BLaER1 treated with 17β-estradiol and CSF1 and Interleukin-3, amounts not matched to agents 10 nM and 100 nM (cell line): ENCODE data around the gene MCFD2.

ENCODE experiments used
- H3K27ac ChIP-seq, 11 experiments: shearing (Covaris generic); formaldehyde crosslinking; 2 replicates each; pipeline ENCODE4 v1.8.1; 2022
- H3K27me3 ChIP-seq, 11 experiments: shearing (Covaris generic); formaldehyde crosslinking; 2 replicates each; pipeline ENCODE4 v1.8.1; 2022
- H3K36me3 ChIP-seq, 11 experiments: shearing (Covaris generic); formaldehyde crosslinking; 2 replicates each; pipeline ENCODE4 v1.8.1; 2022
- H3K4me1 ChIP-seq, 10 experiments: shearing (Covaris generic); formaldehyde crosslinking; 2 replicates each; pipeline ENCODE4 v1.8.1; 2022
- H3K4me2 ChIP-seq, 11 experiments: shearing (Covaris generic); formaldehyde crosslinking; 2 replicates each; pipeline ENCODE4 v1.8.1; 2022
- H3K4me3 ChIP-seq, 10 experiments: shearing (Covaris generic); formaldehyde crosslinking; 2 replicates each; pipeline ENCODE4 v1.8.1; 2022
- H3K9ac ChIP-seq, 11 experiments: shearing (Covaris generic); formaldehyde crosslinking; 2 replicates each; pipeline ENCODE4 v1.8.1; 2022
- H3K9me3 ChIP-seq, 11 experiments: shearing (Covaris generic); formaldehyde crosslinking; replicated peaks in 1 of 11; 2 replicates each; pipeline ENCODE4 v1.8.1; 2022
- H4K20me1 ChIP-seq, 11 experiments: shearing (Covaris generic); formaldehyde crosslinking; 2 replicates each; pipeline ENCODE4 v1.8.1; 2022
- Cebpa-rat ChIP-seq, 11 experiments: shearing (Covaris generic); IDR thresholded peaks; 2 replicates each; pipeline ENCODE4 v1.8.1; 2022

Gene MCFD2

GRCh38 chr2:46865181-46865970, 50.2 kb downstream of the MCFD2 start:
- H3K27ac ChIP-seq: no peak overlapping the region
- no peak overlapping the region for H3K9ac ChIP-seq
- H3K4me3 ChIP-seq: no peak overlapping the region; a peak in 1 of 20 replicates
- H3K4me2 ChIP-seq: no peak overlapping the region
- H3K9me3 ChIP-seq: peaks cover 26 to 39% (median 30%) of the 10 kb centered on the region in 11 experiments
- H3K27me3 ChIP-seq: no peaks in the 10 kb centered on the region
- H3K4me1 ChIP-seq: peaks cover 3 to 12% (median 8%) of the 10 kb centered on the region in 10 experiments; a peak in 13 of 20 replicates
- no peaks in the 10 kb centered on the region for H4K20me1 ChIP-seq
- TF ChIP-seq Cebpa-rat (IDR thresholded peaks at IDR 0.05): no peak
- H3K36me3 ChIP-seq: no peaks in the 10 kb centered on the region; a peak in 3 of 22 replicates

DNA sequence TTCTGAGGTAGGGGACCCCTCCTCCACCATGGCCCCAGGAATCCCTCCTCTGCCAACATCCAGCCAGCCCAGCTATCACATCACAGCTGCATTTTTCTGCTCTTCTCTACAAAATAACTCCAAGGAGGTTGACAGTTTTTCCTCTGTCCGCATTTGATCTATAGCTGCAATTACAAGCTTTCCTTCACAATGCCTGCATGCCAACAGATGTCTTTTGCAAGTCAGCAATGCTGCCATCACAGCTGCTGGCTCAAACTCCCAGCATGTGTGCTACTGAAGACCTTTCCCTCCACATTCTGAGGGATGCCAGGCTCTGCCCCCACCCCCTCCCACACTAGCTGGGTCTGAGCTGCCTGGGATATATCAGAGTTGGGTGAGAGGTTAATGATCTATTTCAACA, 51.7 kb downstream of the MCFD2 start:
- no peak overlapping the region for H3K4me2 ChIP-seq
- no peaks in the 10 kb centered on the region; a peak in 1 of 22 replicates for H4K20me1 ChIP-seq
- no peak for TF ChIP-seq Cebpa-rat (IDR thresholded peaks at IDR 0.05)
- H3K9me3 ChIP-seq: peaks cover 26 to 39% (median 30%) of the 10 kb centered on the region in 11 experiments
- no peak overlapping the region for H3K27ac ChIP-seq
- H3K27me3 ChIP-seq: no peaks in the 10 kb centered on the region
- H3K36me3 ChIP-seq: no peaks in the 10 kb centered on the region; a peak in 3 of 22 replicates
- H3K9ac ChIP-seq: no peak overlapping the region
- no peak overlapping the region for H3K4me3 ChIP-seq
- peaks cover 3 to 12% (median 8%) of the 10 kb centered on the region in 10 experiments; a peak in 13 of 20 replicates for H3K4me1 ChIP-seq

- TF ChIP-seq Cebpa-rat (IDR thresholded peaks at IDR 0.05): no peak
- no peak overlapping the region for H3K27ac ChIP-seq
- H4K20me1 ChIP-seq: no peaks in the 10 kb centered on the region; a peak in 1 of 22 replicates
These were observed 53.1 kb downstream of the MCFD2 start for GRCh38 chr2:46862514-46862913.

DNA sequence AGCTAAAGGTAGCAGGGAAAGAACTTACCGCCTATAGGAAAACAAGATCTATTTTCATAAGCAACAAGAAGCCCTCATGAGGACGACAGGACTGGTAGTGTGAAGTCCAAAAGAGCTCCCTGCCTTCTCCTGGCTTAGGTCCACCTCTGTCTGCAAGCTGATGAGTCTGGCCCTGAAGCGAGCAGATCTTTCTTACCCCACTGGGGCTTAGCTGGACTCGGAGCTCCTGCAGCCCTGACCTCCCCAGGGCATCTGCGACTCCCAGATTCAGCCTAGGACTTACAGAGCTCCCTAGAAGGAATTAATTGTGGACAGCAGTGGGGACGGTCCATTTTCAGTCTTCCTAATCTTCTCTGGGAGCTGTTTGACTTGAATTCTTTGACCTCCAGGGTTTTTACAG, 53.7 kb downstream of the MCFD2 start:
- H3K27me3 ChIP-seq: no peaks in the 10 kb centered on the region
- no peak overlapping the region for H3K9ac ChIP-seq
- H3K36me3 ChIP-seq: no peaks in the 10 kb centered on the region; a peak in 3 of 22 replicates
- peaks cover 0 to 5% (median 3%) of the 10 kb centered on the region in 10 experiments; a peak in 13 of 20 replicates for H3K4me1 ChIP-seq
- no peaks in the 10 kb centered on the region; a peak in 1 of 22 replicates for H4K20me1 ChIP-seq
- H3K4me2 ChIP-seq: no peak overlapping the region
- no peak overlapping the region for H3K4me3 ChIP-seq
- TF ChIP-seq Cebpa-rat (IDR thresholded peaks at IDR 0.05): no peak
- H3K27ac ChIP-seq: no peak overlapping the region
- H3K9me3 ChIP-seq: peaks cover 26 to 37% (median 30%) of the 10 kb centered on the region in 11 experiments

More at GRCh38 chr2:46862514-46862913, 53.1 kb downstream of the MCFD2 start:
- no peak overlapping the region for H3K4me2 ChIP-seq
- H3K4me1 ChIP-seq: peaks cover 2 to 10% (median 8%) of the 10 kb centered on the region in 10 experiments; a peak in 13 of 20 replicates
- H3K9me3 ChIP-seq: peaks cover 26 to 39% (median 30%) of the 10 kb centered on the region in 11 experiments
- no peak overlapping the region for H3K4me3 ChIP-seq
- no peaks in the 10 kb centered on the region; a peak in 3 of 22 replicates for H3K36me3 ChIP-seq
- H3K9ac ChIP-seq: no peak overlapping the region
- no peaks in the 10 kb centered on the region for H3K27me3 ChIP-seq

DNA sequence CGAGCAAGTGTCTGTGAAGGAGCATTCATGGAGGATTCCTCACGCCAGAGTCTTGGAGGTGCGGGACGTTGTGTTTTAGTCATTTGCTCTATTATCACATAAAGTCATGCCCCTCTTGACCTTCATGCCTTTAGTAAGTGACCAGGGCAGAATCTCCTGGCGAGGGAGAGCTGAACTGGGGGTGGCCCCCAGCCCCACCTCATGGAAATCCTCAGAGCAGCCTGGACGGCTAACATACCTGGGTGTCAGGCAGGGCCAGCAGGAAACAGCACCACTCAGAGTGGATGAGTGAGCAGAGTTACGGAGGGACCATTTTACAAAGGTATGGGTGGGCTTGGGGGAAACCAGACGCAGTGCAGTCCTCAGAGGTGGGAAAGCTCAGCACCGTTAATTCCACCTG, 56.1 kb downstream of the MCFD2 start:
- H4K20me1 ChIP-seq: no peaks in the 10 kb centered on the region; a peak in 1 of 22 replicates
- peaks cover 6 to 14% (median 11%) of the 10 kb centered on the region in 11 experiments for H3K9me3 ChIP-seq
- no peak overlapping the region for H3K9ac ChIP-seq
- no peaks in the 10 kb centered on the region for H3K4me1 ChIP-seq
- no peak for TF ChIP-seq Cebpa-rat (IDR thresholded peaks at IDR 0.05)
- no peak overlapping the region for H3K4me2 ChIP-seq
- H3K27ac ChIP-seq: no peak overlapping the region
- H3K36me3 ChIP-seq: no peaks in the 10 kb centered on the region; a peak in 1 of 22 replicates
- H3K4me3 ChIP-seq: no peak overlapping the region
- H3K27me3 ChIP-seq: no peaks in the 10 kb centered on the region

DNA sequence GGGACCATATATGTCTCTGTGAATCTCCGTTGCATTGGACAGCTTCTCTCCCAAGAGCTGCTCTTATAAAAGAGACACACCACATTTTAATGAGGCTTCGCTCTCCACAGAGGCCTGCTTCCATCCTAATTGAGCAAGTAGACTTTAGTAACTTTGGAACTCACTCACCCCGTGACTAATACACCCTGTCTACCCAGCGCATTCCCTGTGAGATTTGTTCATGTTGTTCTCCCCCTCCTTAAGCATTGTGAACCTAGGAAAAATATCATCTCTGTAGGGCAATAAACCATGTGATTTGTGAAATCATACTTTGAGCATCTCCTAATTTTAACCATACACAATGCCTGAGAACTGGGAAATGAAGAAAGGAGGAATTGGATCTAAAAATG, 56.9 kb downstream of the MCFD2 start:
- H3K4me3 ChIP-seq: no peak overlapping the region
- no peaks in the 10 kb centered on the region for H3K27me3 ChIP-seq
- H3K9me3 ChIP-seq: peaks cover 0 to 7% (median 3%) of the 10 kb centered on the region in 11 experiments; a peak in 14 of 22 replicates
- no peak overlapping the region for H3K4me2 ChIP-seq
- no peak overlapping the region for H3K27ac ChIP-seq
- TF ChIP-seq Cebpa-rat (IDR thresholded peaks at IDR 0.05): no peak
- no peak overlapping the region for H3K9ac ChIP-seq
- H4K20me1 ChIP-seq: no peaks in the 10 kb centered on the region; a peak in 1 of 22 replicates
- H3K36me3 ChIP-seq: no peaks in the 10 kb centered on the region
- no peaks in the 10 kb centered on the region for H3K4me1 ChIP-seq

DNA sequence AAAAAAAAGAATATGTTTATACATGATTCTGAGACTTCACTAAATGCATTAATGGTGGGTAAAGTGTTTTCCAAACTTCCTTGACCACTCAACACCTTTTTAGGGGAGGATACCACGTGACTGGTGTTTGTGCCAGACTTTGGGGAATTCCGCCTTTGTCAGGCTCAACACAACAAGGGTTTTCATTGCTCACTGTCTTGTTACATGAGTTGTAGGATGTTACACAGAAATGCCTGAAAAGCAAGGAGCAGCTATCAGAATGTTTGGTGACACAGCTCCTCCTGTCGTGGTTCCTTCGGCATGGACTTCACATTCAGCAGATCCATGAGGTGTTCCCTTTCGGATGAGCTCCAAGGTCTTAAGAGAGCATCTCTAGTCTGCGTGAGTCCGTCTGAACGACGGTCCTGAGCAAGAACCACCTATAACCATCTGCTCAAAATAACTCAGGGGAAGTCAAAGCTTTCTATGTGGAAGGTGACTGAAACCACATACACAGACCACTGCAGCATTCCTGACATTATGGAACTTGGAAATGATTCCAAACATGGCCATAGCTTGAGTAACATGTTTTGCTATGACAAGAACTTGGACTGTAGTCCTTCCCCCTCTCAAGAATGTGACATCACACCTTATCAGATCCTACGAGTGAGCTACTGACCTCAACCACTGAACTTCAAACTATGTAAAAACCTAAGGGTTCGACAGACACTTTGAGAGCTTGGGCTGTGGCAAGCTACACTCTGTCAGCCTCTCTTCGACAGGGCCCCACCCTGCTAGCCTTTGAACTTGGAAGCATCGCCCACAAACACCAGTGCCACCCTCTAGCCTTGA, 57.5 kb downstream of the MCFD2 start:
- Histone ChIP-seq H3K27me3 (no peaks in the 10 kb centered on the region), H3K9ac (no peak overlapping the region), H3K36me3 (no peaks in the 10 kb centered on the region), H4K20me1 (no peaks in the 10 kb centered on the region; a peak in 1 of 22 replicates), H3K9me3 (peaks cover 0 to 7% (median 0%) of the 10 kb centered on the region in 11 experiments; a peak in 1 of 22 replicates), H3K4me1 (no peaks in the 10 kb centered on the region), H3K4me3 (no peak overlapping the region), H3K27ac (no peak overlapping the region), H3K4me2 (no peak overlapping the region)
- TF ChIP-seq Cebpa-rat (IDR thresholded peaks at IDR 0.05): no peak

DNA sequence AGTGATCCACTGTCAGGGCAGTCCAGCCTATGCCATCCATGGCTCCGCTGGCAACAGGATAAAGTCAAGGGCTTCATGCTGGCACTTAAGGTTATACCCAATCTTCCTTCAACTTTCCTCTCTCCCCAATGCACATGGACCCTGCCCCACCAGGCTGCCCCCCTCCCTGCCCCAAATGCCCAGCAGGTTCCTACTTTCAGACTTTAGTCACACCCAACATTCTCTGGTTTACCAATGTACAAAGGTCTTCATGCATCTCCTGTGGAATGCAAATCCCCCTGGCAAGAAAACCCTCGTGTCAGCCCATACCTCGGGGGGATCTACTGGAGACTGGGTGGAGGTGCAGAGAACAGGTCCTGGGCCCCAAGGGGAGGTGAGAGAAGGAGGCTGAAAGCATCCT, 59.3 kb downstream of the MCFD2 start:
- H3K36me3 ChIP-seq: no peaks in the 10 kb centered on the region
- H3K27me3 ChIP-seq: no peaks in the 10 kb centered on the region
- H3K9me3 ChIP-seq: 0 out of 22 replicates have a peak, but pooled peaks cover 0 to 7% (median 0%) of the 10 kb centered on the region in 11 experiments
- no peak overlapping the region for H3K9ac ChIP-seq
- no peak for TF ChIP-seq Cebpa-rat (IDR thresholded peaks at IDR 0.05)
- no peaks in the 10 kb centered on the region; a peak in 1 of 22 replicates for H4K20me1 ChIP-seq
- no peak overlapping the region for H3K27ac ChIP-seq
- no peaks in the 10 kb centered on the region for H3K4me1 ChIP-seq
- no peak overlapping the region for H3K4me3 ChIP-seq
- H3K4me2 ChIP-seq: no peak overlapping the region

GRCh38 chr2:46855805-46856204, 59.8 kb downstream of the MCFD2 start:
- 0 out of 22 replicates have a peak, but pooled peaks cover 0 to 7% (median 0%) of the 10 kb centered on the region in 11 experiments for H3K9me3 ChIP-seq
- no peak overlapping the region for H3K9ac ChIP-seq
- no peak overlapping the region for H3K27ac ChIP-seq
- H3K36me3 ChIP-seq: no peaks in the 10 kb centered on the region
- TF ChIP-seq Cebpa-rat (IDR thresholded peaks at IDR 0.05): no peak
- H3K4me1 ChIP-seq: no peaks in the 10 kb centered on the region
- H4K20me1 ChIP-seq: no peaks in the 10 kb centered on the region; a peak in 1 of 22 replicates
- H3K27me3 ChIP-seq: no peaks in the 10 kb centered on the region
- no peak overlapping the region for H3K4me3 ChIP-seq
- H3K4me2 ChIP-seq: no peak overlapping the region
